H1 (cell line): ENCODE measurements around the gene ZNF91. TPM values are rescaled to one million over a fixed set of nuclear protein-coding genes. Genes with fewer than 3 reads are reported as not detected.

Experiments
- CTCF ChIA-PET: fragments of 300-600 bp; sonication (Branson Sonifier 250); formaldehyde crosslinking; loops from one replicate; lab custom pipeline; 2021; ENCODE audit not compliant: partially characterized antibody; lab: Charles Lee
- POLR2A ChIA-PET: fragments of 300-600 bp; sonication (Branson Sonifier 250); formaldehyde crosslinking; loops from one replicate; lab custom pipeline; 2021; ENCODE audit warnings: inconsistent platforms; ENCODE audit not compliant: partially characterized antibody; lab: Charles Lee
- DNase-seq, 2 experiments: peaks; one replicate each; pipeline versions ENCODE4 v3.0.0 to v3.0.0-alpha.2; 2010 to 2022; ENCODE audit warnings: low spot score in 2 of 2, low read depth in 1 of 2, mixed read lengths in 1 of 2
- FAIRE-seq: peaks from 2 replicates; lab custom pipeline; 2011; peaks lifted over from hg19 to GRCh38; lab: Jason Lieb, UNC
- H2AFZ ChIP-seq: 2 replicates; pipeline ENCODE4 v1.8.1; 2012; ENCODE audit warnings: low read length, inconsistent platforms
- H2AK5ac ChIP-seq: 2 replicates; pipeline ENCODE4 v1.6.1; 2013; ENCODE audit warnings: low read depth, low read length
- H2BK120ac ChIP-seq: replicated peaks from 2 replicates; pipeline ENCODE3; 2013; ENCODE audit warnings: low read depth, low read length, inconsistent platforms
- H2BK12ac ChIP-seq: 2 replicates; pipeline ENCODE4 v1.6.1; 2013; ENCODE audit warnings: low read depth, low read length
- H2BK15ac ChIP-seq: 2 replicates; pipeline ENCODE4 v1.6.1; 2013; ENCODE audit warnings: low read length
- H2BK20ac ChIP-seq: 2 replicates; pipeline ENCODE4 v1.6.1; 2013; ENCODE audit warnings: low read length
- H2BK5ac ChIP-seq: 2 replicates; pipeline ENCODE4 v1.6.1; 2013; ENCODE audit warnings: low read depth, low read length
- H3K14ac ChIP-seq: 2 replicates; pipeline ENCODE4 v1.6.1; 2013; ENCODE audit warnings: inconsistent platforms; ENCODE audit not compliant: insufficient read length
- H3K18ac ChIP-seq: 2 replicates; pipeline ENCODE4 v1.6.1; 2013; ENCODE audit warnings: low read length; ENCODE audit errors: extremely low read depth
- H3K23ac ChIP-seq: 2 replicates; pipeline ENCODE4 v1.6.1; 2013; ENCODE audit warnings: inconsistent platforms; ENCODE audit not compliant: insufficient read length
- H3K23me2 ChIP-seq: 2 replicates; pipeline ENCODE4 v1.6.1; 2013; ENCODE audit warnings: low read depth, low read length
- H3K27ac ChIP-seq: 2 replicates; pipeline ENCODE4 v1.6.1; 2011; ENCODE audit warnings: low read depth, low read length, inconsistent platforms
- H3K27me3 ChIP-seq, 4 experiments: replicated peaks in 1 of 4; 1 replicate in 1 of 4; 2 replicates in 3 of 4; pipeline versions ENCODE4 v1.6.1 to v1.8.1; 2011 to 2013; ENCODE audit warnings: low read length in 3 of 4, mild to moderate bottlenecking in 3 of 4, inconsistent platforms in 2 of 4, mixed read lengths in 2 of 4, moderate library complexity in 1 of 4; ENCODE audit not compliant: control insufficient read depth in 3 of 4, insufficient read depth in 3 of 4; ENCODE audit errors: extremely low read depth in 1 of 4
- H3K36me3 ChIP-seq, 4 experiments: 2 replicates each; pipeline versions ENCODE4 v1.6.1 to v1.8.1; 2011 to 2013; ENCODE audit warnings: mild to moderate bottlenecking in 4 of 4, low read length in 3 of 4, moderate library complexity in 2 of 4, control low read depth in 1 of 4, inconsistent platforms in 1 of 4; ENCODE audit not compliant: insufficient read depth in 4 of 4, control insufficient read depth in 2 of 4
- H3K4ac ChIP-seq: replicated peaks from 2 replicates; pipeline ENCODE3; 2013; ENCODE audit warnings: low read length, low read depth, mixed read lengths, inconsistent platforms; ENCODE audit not compliant: insufficient read length
- H3K4me1 ChIP-seq, 4 experiments: replicated peaks in 1 of 4; 1 replicate in 1 of 4; 2 replicates in 3 of 4; pipeline versions ENCODE4 v1.6.1 to v1.8.1; 2011 to 2013; ENCODE audit warnings: low read length in 3 of 4, inconsistent platforms in 2 of 4, mixed read lengths in 1 of 4; ENCODE audit not compliant: insufficient read depth in 4 of 4, control insufficient read depth in 3 of 4
- H3K4me2 ChIP-seq, 2 experiments: 2 replicates each; pipeline versions ENCODE4 v1.6.1 to v1.8.1; 2011 to 2013; ENCODE audit warnings: low read depth in 2 of 2, low read length in 2 of 2, control low read depth in 1 of 2, inconsistent platforms in 1 of 2, mild to moderate bottlenecking in 1 of 2; ENCODE audit not compliant: insufficient read depth in 1 of 2
- H3K4me3 ChIP-seq, 4 experiments: fragments of 200-600, 300-600 bp in 1 of 4; sonication (generic), shearing (Covaris generic), sonication (Bioruptor Twin) in 1 of 4; 2 replicates each; pipeline versions ENCODE4 v1.5.1 to v1.8.1; 2011 to 2016; ENCODE audit warnings: low read length in 4 of 4, low read depth in 3 of 4, control low read depth in 2 of 4, inconsistent platforms in 2 of 4, mild to moderate bottlenecking in 2 of 4, mixed read lengths in 1 of 4, moderate library complexity in 1 of 4; ENCODE audit not compliant: insufficient read depth in 2 of 4; ENCODE audit errors: extremely low read depth in 1 of 4
- H3K56ac ChIP-seq: replicated peaks from 2 replicates; pipeline ENCODE3; 2013; ENCODE audit warnings: low read depth, mild to moderate bottlenecking, mixed read lengths, low read length, inconsistent platforms; ENCODE audit not compliant: insufficient read length
- H3K79me1 ChIP-seq: 2 replicates; pipeline ENCODE4 v1.6.1; 2013; ENCODE audit warnings: low read depth, low read length, control low read depth
- H3K79me2 ChIP-seq, 2 experiments: 2 replicates each; pipeline versions ENCODE4 v1.6.1 to v1.8.1; 2012 to 2013; ENCODE audit warnings: low read length in 2 of 2, mild to moderate bottlenecking in 2 of 2, inconsistent platforms in 1 of 2; ENCODE audit not compliant: insufficient read depth in 2 of 2, control insufficient read depth in 1 of 2
- H3K9ac ChIP-seq, 4 experiments: replicated peaks in 1 of 4; 1 replicate in 1 of 4; 2 replicates in 3 of 4; pipeline versions ENCODE4 v1.6.1 to v1.8.1; 2011 to 2013; ENCODE audit warnings: low read depth in 3 of 4, low read length in 3 of 4, control low read depth in 2 of 4, mild to moderate bottlenecking in 2 of 4, moderate library complexity in 2 of 4, inconsistent platforms in 1 of 4; ENCODE audit errors: extremely low read depth in 1 of 4
- H3K9me3 ChIP-seq, 2 experiments: 2 replicates each; pipeline versions ENCODE4 v1.6.1 to v1.8.1; 2012 to 2013; ENCODE audit warnings: mild to moderate bottlenecking in 2 of 2, moderate library complexity in 2 of 2, control low read depth in 1 of 2, inconsistent platforms in 1 of 2, low read depth in 1 of 2, low read length in 1 of 2, mixed read lengths in 1 of 2; ENCODE audit not compliant: insufficient read depth in 2 of 2
- H4K20me1 ChIP-seq, 2 experiments: replicated peaks in 1 of 2; 2 replicates each; pipeline versions ENCODE3 to v1.8.1; 2011 to 2013; ENCODE audit warnings: inconsistent platforms in 2 of 2, low read length in 2 of 2, mild to moderate bottlenecking in 1 of 2; ENCODE audit not compliant: insufficient read depth in 2 of 2, control insufficient read depth in 1 of 2
- H4K5ac ChIP-seq: 2 replicates; pipeline ENCODE4 v1.6.1; 2013; ENCODE audit warnings: low read length, low read depth, mixed read lengths, inconsistent platforms; ENCODE audit not compliant: insufficient read length
- H4K8ac ChIP-seq: 2 replicates; pipeline ENCODE4 v1.8.0; 2013; ENCODE audit warnings: mild to moderate bottlenecking, moderate library complexity, low read length, inconsistent platforms; ENCODE audit not compliant: insufficient read depth; ENCODE audit errors: extremely low read depth
- H4K91ac ChIP-seq: replicated peaks from 2 replicates; pipeline ENCODE3; 2013; ENCODE audit warnings: low read length, mixed read lengths, inconsistent platforms; ENCODE audit not compliant: insufficient read length
- CEBPB ChIP-seq: IDR thresholded peaks from 2 replicates; pipeline ENCODE4 v1.6.1; 2012; ENCODE audit warnings: low read depth, low read length
- GABPA ChIP-seq: IDR thresholded peaks from 2 replicates; pipeline ENCODE4 v1.6.1; 2011; ENCODE audit warnings: mild to moderate bottlenecking, low read length, moderate library complexity, borderline replicate concordance; ENCODE audit not compliant: insufficient read depth
- HDAC2 ChIP-seq, 2 experiments: fragments of 300-600 bp in 1 of 2; sonication (generic) in 1 of 2; IDR thresholded peaks; 2 replicates each; pipeline ENCODE4 v1.6.1; 2011 to 2012; ENCODE audit warnings: low read depth in 2 of 2, low read length in 2 of 2, mild to moderate bottlenecking in 2 of 2, moderate library complexity in 2 of 2, borderline replicate concordance in 1 of 2, inconsistent platforms in 1 of 2
- POU5F1 ChIP-seq: IDR thresholded peaks from 2 replicates; pipeline ENCODE4 v1.6.1; 2011; ENCODE audit warnings: low read depth, mild to moderate bottlenecking, low read length, moderate library complexity
- RXRA ChIP-seq: IDR thresholded peaks from 2 replicates; pipeline ENCODE4 v1.6.1; 2011; ENCODE audit warnings: low read depth, mild to moderate bottlenecking, low read length, moderate library complexity; ENCODE audit not compliant: insufficient read depth
- SIN3A ChIP-seq, 2 experiments: IDR thresholded peaks in 1 of 2; conservative IDR thresholded peaks in 1 of 2; 2 replicates each; pipeline ENCODE4 v1.6.1; 2011 to 2012; ENCODE audit warnings: low read length in 2 of 2, improper control_type of control experiment in 1 of 2, low read depth in 1 of 2, mild to moderate bottlenecking in 1 of 2
- SIX5 ChIP-seq: IDR thresholded peaks from 2 replicates; pipeline ENCODE4 v1.6.1; 2011; ENCODE audit warnings: mild to moderate bottlenecking, low read depth, low read length
- SUZ12 ChIP-seq: fragments of 200-600 bp; sonication (generic); IDR thresholded peaks from 2 replicates; pipeline ENCODE4 v1.6.1; 2012; ENCODE audit warnings: mild to moderate bottlenecking, inconsistent platforms, low read length, moderate library complexity, mixed read lengths
- TAF7 ChIP-seq: optimal IDR thresholded peaks from 2 replicates; pipeline ENCODE3; 2011; ENCODE audit warnings: low read depth, mild to moderate bottlenecking, inconsistent platforms, low read length, moderate library complexity, borderline replicate concordance
- WGBS, 2 experiments: shearing (Covaris generic) in 1 of 2; methylation state at CpG; one replicate each; pipeline versions ENCODE4 v1.1.6 to v1.1.7; 2013 to 2015; ENCODE audit warnings: low lambda C conversion rate in 2 of 2, mixed read lengths in 2 of 2, inconsistent platforms in 1 of 2, low coverage in 1 of 2, missing lambda C conversion rate in 1 of 2; ENCODE audit not compliant: insufficient replicate concordance in 2 of 2, insufficient coverage in 1 of 2, insufficient read length in 1 of 2; ENCODE audit errors: extremely low coverage in 1 of 2, missing lambda C conversion rate in 1 of 2; 5-methylcytosine and 5-hydroxymethylcytosine counted together
- polyA plus RNA-seq, 7 experiments: library from polyadenylated mRNA; depleted of rRNA in 3 of 7; stranded (reverse) in 5 of 7; unstranded in 2 of 7; fragments of >200 nt in 5 of 7; fragments of 200-250 nt in 2 of 7; gene quantifications; 1 replicate in 5 of 7; 2 replicates in 1 of 7; 4 replicates in 1 of 7; pipeline versions ENCODE4 v1.2.1 to v1.2.3, GENCODE V29; 2011 to 2013; ENCODE audit warnings: missing spikeins in 2 of 7, mixed read lengths in 2 of 7
- total RNA-seq: library from RNA; stranded (reverse); fragmentation: NEBNext Ultra II Directional; extraction: Animal tissue kit (Norgen Biotek cat#: 25700); gene quantifications from 2 replicates; pipeline ENCODE4 v1.2.1, GENCODE V29; 2021
- TF ChIP-seq, protein P1 (sequence below), 3 experiments: IDR thresholded peaks; 1 replicate in 2 of 3; 2 replicates in 1 of 3; pipeline versions ENCODE4 v1.5.1 to v1.6.1; 2011; ENCODE audit warnings: low read length in 3 of 3, mild to moderate bottlenecking in 3 of 3, inconsistent platforms in 2 of 3, low read depth in 1 of 3, moderate library complexity in 1 of 3; ENCODE audit not compliant: insufficient read depth in 1 of 3; ENCODE audit errors: control extremely low read depth in 1 of 3

The ZNF91 gene
- total and polyA plus RNA-seq, 2 of the 8 experiments (the other 6 are each of a cell fraction or from before 2014, with no cell fraction given) = 16.5 to 35.1 TPM

DNA sequence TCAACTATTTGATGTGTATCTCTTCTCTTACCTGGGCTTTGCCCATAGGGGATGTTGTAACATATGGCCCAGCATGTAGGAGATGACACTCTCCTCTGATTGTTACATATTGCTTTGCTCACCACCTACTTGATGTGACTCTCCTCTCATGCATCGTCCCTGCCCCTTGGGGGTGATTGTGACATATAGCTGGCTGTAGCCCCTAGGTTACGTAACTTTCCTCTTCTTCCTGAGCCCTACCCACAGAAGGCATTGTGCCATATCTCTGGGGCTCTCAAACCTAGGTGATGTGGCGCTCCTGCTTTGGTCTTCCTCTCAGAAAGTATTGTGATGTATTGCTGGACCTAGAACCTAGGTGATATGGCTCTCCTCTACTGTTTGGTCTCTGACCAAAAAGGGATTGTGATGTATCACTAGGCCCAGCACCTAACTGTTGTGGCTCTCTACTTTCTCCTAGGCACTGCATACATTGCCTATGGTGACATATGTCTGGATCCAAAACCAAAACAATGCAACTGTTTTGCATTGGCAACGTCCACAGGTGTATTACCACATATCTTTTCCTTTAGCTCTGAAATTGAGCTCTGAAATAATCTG, 73.2 kb downstream of the ZNF91 start:
- POLR2A ChIA-PET = no interaction called here
- TF ChIP-seq, protein P1, sequence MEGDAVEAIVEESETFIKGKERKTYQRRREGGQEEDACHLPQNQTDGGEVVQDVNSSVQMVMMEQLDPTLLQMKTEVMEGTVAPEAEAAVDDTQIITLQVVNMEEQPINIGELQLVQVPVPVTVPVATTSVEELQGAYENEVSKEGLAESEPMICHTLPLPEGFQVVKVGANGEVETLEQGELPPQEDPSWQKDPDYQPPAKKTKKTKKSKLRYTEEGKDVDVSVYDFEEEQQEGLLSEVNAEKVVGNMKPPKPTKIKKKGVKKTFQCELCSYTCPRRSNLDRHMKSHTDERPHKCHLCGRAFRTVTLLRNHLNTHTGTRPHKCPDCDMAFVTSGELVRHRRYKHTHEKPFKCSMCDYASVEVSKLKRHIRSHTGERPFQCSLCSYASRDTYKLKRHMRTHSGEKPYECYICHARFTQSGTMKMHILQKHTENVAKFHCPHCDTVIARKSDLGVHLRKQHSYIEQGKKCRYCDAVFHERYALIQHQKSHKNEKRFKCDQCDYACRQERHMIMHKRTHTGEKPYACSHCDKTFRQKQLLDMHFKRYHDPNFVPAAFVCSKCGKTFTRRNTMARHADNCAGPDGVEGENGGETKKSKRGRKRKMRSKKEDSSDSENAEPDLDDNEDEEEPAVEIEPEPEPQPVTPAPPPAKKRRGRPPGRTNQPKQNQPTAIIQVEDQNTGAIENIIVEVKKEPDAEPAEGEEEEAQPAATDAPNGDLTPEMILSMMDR (IDR thresholded peaks at IDR 0.05; ENCODE audit: control extremely low read depth in 1 of 3, insufficient read depth in 1 of 3, low read depth in 1 of 3, low read length in 3 of 3) = no peak
- TF ChIP-seq SIX5 = no peak
- no peak for TF ChIP-seq POU5F1
- no peak for TF ChIP-seq GABPA
- TF ChIP-seq SUZ12 = no peak
- no peak for TF ChIP-seq SIN3A (conservative IDR thresholded peaks at IDR 0.05 in 1 of 2, IDR thresholded peaks at IDR 0.05 in 1 of 2; ENCODE audit: low read depth in 1 of 2, low read length in 2 of 2)
- TF ChIP-seq HDAC2 (IDR thresholded peaks at IDR 0.05; ENCODE audit: borderline replicate concordance in 1 of 2, low read depth in 2 of 2, low read length in 2 of 2) = no peak
- TF ChIP-seq RXRA = no peak
- TF ChIP-seq CEBPB = no peak
- no peak for TF ChIP-seq TAF7

More for the DNA sequence above, 73.2 kb downstream of the ZNF91 start:
- H3K79me1 ChIP-seq = no peaks in the 10 kb centered on the region
- no peak overlapping the region for H2BK120ac ChIP-seq
- no peak overlapping the region for H2BK5ac ChIP-seq
- no peak overlapping the region for H3K56ac ChIP-seq
- no peak overlapping the region for H3K23ac ChIP-seq
- DNase-seq (no peak), FAIRE-seq (no peak)
- H2AFZ ChIP-seq = no peak overlapping the region
- WGBS, 2 experiments = 81% methylated on average over 4 of the region's 4 CpGs; no CpG with 5 or more reads in 1 of the 2 experiments
- H3K23me2 ChIP-seq = no peaks in the 10 kb centered on the region; the same call in 1 of the 2 replicates
- no peak overlapping the region for H3K9ac ChIP-seq
- no peak overlapping the region for H4K91ac ChIP-seq
- H3K9me3 ChIP-seq = peaks cover 13 to 46% of the 10 kb centered on the region in 2 experiments; a peak in 3 of 4 replicates
- no peak overlapping the region for H4K5ac ChIP-seq
- no peak overlapping the region for H3K27ac ChIP-seq
- no peak overlapping the region for H2BK15ac ChIP-seq
- no peak overlapping the region for H3K4me3 ChIP-seq
- H3K79me2 ChIP-seq = no peaks in the 10 kb centered on the region
- no peak overlapping the region for H3K4me2 ChIP-seq
- H3K27me3 ChIP-seq = no peaks in the 10 kb centered on the region
- no peak overlapping the region for H2AK5ac ChIP-seq
- H3K4ac ChIP-seq = no peak overlapping the region
- H2BK12ac ChIP-seq = no peak overlapping the region
- H4K20me1 ChIP-seq = no peaks in the 10 kb centered on the region
- no peaks in the 10 kb centered on the region for H3K4me1 ChIP-seq
- no peak overlapping the region for H2BK20ac ChIP-seq
- CTCF ChIA-PET = no interaction called here
- H4K8ac ChIP-seq = no peak overlapping the region
- H3K18ac ChIP-seq = no peak overlapping the region
- H3K36me3 ChIP-seq = no peaks in the 10 kb centered on the region
- H3K14ac ChIP-seq = no peak overlapping the region
